Ascending aorta (tissue), 2 donors: ENCODE results near the gene HTT. TPM values are rescaled to one million over a fixed set of nuclear protein-coding genes. Genes with fewer than 3 reads are reported as not detected.
"Not testable (repeated sequence)": the region's sequence is repeated elsewhere in the genome, so short reads cannot be mapped to it uniquely, and the experiment has no call there.

Source experiments
- DNase-seq, 2 donors: peaks; one replicate each; pipeline ENCODE4 v3.0.0-alpha.2; 2019; ENCODE audit warnings: low spot score in 2 of 2
- H3K27ac ChIP-seq, 2 donors: fragments of 200-600 bp; sonication (generic); one replicate each; pipeline ENCODE4 v1.5.1; 2016 to 2017; ENCODE audit warnings: mild to moderate bottlenecking in 1 of 2
- H3K27me3 ChIP-seq: fragments of 200-600 bp; sonication (generic); one replicate; pipeline ENCODE4 v1.5.1; 2017
- H3K36me3 ChIP-seq, 2 donors: fragments of 200-600 bp; sonication (generic); one replicate each; pipeline ENCODE4 v1.5.1; 2016
- H3K4me1 ChIP-seq, 2 donors: fragments of 200-600 bp; sonication (generic); one replicate each; pipeline ENCODE4 v1.5.1; 2016 to 2017; ENCODE audit warnings: mild to moderate bottlenecking in 1 of 2
- H3K4me3 ChIP-seq, 2 donors: fragments of 200-600 bp; sonication (generic); one replicate each; pipeline ENCODE4 v1.5.1; 2016 to 2017; ENCODE audit warnings: mild to moderate bottlenecking in 1 of 2
- H3K9me3 ChIP-seq, 2 donors: fragments of 200-600 bp; sonication (generic); one replicate each; pipeline ENCODE4 v1.5.1; 2016
- intact Hi-C: fragments of 100-400 bp; cut with DNase I; formaldehyde crosslinking; loops from one replicate; pipeline ENCODE4 v1.15.1; 2023
- total RNA-seq: library from RNA; depleted of rRNA; stranded (reverse); fragments of >200 nt; gene quantifications from one replicate; pipeline ENCODE4 v1.1.0, GENCODE V29; 2016
- TF ChIP-seq, protein P1 (sequence below), 3 experiments: fragments of 200-600 bp in 2 of 3; fragments of 450-650 bp in 1 of 3; sonication (generic) in 2 of 3; IDR thresholded peaks; one replicate each; pipeline ENCODE4 v1.5.1; 2016 to 2019; ENCODE audit warnings: antibody characterized with exemption in 3 of 3, mild to moderate bottlenecking in 1 of 3, moderate library complexity in 1 of 3

Gene HTT
- total RNA-seq, 1 donor from 2014 or later = 23.7 TPM

DNA sequence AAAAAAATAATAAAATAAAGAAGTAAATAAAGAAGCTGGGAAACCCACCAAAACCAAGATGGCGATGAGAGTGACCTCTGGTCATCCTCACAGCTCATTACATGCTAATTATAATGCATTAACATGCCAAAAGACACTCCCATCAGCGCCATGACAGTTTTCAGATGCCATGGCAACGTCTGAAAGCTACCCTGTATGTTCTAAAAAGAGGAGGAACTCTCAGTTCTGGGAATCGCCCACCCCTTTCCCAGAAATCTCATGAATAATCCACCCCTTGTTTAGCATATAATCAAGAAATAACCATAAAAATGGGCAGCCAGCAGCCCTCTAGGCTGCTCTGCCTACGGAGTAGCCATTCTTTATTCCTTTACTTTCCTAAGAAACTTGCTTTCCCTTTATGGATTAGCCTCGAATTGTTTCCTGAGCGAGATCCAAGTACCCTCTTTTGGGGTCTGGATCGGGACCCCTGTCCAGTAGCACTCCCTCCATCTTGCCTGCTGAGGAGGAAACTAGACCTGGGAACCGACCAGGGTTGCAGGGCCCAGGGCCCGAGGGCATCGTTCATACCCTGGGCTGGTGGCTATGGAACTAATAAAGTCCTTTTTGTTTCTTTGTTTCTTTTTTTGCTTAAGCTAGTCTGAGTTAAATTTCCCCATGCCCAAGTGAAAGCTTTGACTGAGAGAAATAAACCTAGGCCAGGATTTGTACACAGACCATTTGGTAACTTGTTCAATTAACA is 31.0 kb upstream of the HTT start:
- intact Hi-C loops = no loop called here
- Histone ChIP-seq H3K4me3 (no peak overlapping the region), H3K36me3 (no peaks in the 10 kb centered on the region), H3K9me3 (no peaks in the 10 kb centered on the region), H3K27ac (no peak overlapping the region), H3K4me1 (peaks cover 3% of the 10 kb centered on the region in 2 donors), H3K27me3 (no peaks in the 10 kb centered on the region)
- TF ChIP-seq, protein P1, sequence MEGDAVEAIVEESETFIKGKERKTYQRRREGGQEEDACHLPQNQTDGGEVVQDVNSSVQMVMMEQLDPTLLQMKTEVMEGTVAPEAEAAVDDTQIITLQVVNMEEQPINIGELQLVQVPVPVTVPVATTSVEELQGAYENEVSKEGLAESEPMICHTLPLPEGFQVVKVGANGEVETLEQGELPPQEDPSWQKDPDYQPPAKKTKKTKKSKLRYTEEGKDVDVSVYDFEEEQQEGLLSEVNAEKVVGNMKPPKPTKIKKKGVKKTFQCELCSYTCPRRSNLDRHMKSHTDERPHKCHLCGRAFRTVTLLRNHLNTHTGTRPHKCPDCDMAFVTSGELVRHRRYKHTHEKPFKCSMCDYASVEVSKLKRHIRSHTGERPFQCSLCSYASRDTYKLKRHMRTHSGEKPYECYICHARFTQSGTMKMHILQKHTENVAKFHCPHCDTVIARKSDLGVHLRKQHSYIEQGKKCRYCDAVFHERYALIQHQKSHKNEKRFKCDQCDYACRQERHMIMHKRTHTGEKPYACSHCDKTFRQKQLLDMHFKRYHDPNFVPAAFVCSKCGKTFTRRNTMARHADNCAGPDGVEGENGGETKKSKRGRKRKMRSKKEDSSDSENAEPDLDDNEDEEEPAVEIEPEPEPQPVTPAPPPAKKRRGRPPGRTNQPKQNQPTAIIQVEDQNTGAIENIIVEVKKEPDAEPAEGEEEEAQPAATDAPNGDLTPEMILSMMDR (IDR thresholded peaks at IDR 0.05) = no peak
- DNase-seq = peak in 1 of 2 donors; percentile 40

DNA sequence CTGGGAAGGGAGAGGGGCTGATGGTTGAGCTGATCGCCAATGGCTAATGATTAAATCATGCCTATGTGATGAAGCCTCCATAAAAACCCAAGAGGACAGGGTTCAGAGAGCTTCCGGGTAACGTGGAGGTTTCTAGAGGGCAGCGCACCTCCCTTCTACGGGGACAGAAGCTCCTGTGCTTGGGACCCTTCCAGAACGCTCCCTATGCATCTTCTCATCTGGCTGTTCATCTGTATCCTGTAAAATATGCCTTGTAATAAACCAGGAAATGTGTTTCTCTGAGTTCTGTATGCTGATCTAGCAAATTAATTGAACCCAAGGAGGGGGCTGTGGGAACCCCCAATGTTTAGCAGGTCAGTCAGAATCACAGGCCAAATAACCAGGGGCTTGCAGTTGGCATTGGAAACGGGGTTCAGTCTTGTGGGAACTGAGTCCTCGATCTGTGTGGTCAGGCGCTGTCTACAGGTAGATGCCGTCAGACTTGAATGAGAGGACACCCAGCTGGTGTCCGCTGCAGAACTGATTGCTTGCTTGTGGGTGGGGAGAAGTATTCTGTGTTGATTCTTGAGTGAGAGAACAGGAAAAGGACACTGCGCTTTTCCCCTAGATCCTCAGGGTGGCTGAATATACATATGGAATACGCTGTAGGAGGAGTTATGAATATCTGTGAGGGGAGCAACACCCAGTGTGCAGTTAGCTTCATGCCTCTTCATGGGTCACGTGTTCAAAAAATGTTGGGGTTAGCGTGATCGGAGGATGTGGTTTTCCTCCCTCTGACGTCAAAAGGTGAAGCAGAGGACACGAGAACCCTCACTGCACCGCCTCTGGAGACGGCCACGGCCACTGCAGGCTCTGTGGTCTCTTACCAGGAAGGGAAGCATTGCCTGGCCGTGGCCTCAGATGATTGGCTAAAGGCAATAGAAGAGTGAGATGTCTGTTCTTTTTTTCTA is 29.3 kb upstream of the HTT start:
- TF ChIP-seq, protein P1 (IDR thresholded peaks at IDR 0.05) = no peak

DNA sequence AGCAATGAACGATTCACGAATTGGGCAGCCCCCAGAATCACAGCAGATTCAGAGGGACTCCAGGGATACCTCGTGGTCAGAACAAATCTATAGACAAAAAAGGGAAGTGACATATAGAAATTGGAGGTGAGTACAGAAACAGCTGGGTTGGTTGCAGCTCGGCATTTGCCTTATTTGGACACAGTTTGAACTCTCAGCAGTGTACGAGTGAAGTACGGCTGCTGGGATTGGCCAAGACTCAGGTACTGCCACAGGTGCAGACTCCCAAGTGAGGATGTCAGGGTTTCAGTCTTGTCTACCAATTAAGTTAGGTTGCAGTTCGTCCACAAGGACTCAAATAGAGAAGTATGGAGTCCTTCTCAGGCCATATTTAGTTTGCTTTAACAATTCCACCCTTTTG is 28.3 kb upstream of the HTT start:
- DNase-seq = peak in 1 of 2 donors; percentile 58
- intact Hi-C loops = no loop called here
- TF ChIP-seq, protein P1 (IDR thresholded peaks at IDR 0.05) = no peak

More for the DNA sequence above, 29.3 kb upstream of the HTT start:
- intact Hi-C loops = no loop called here
- H3K4me3 ChIP-seq = no peak overlapping the region
- no peaks in the 10 kb centered on the region for H3K27me3 ChIP-seq
- no peak overlapping the region for H3K27ac ChIP-seq
- H3K4me1 ChIP-seq = peaks cover 3% of the 10 kb centered on the region in 2 donors
- peak; percentile 66 to 85 for DNase-seq
- H3K9me3 ChIP-seq = no peaks in the 10 kb centered on the region
- no peaks in the 10 kb centered on the region for H3K36me3 ChIP-seq

DNA sequence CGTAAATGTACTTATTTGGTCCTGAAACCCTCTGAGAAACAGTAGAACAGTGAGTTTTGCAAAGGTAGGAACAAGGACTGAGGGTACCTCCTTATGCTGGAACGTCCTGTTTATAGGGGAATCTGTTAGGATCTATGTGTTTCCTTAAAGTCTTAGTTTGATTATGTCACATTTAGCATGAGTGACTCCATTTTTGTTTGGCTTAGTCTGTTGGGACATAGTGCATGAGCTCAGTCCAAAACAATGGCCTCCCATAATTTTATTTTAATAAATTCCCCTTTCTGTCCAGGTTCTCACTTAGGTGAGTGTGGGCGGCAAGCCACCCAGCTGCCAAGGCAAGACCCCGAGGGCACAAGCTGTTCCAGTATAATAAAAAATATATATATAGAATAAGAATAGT is 27.9 kb upstream of the HTT start:
- Histone ChIP-seq H3K27ac (no peak overlapping the region), H3K9me3 (no peaks in the 10 kb centered on the region), H3K4me1 (peaks cover 1 to 3% of the 10 kb centered on the region in 2 donors), H3K36me3 (no peaks in the 10 kb centered on the region), H3K27me3 (no peaks in the 10 kb centered on the region), H3K4me3 (no peak overlapping the region)
- DNase-seq = no peak
- TF ChIP-seq, protein P1 (IDR thresholded peaks at IDR 0.05) = no peak
- intact Hi-C loops = no loop called here

More for the DNA sequence above, 28.3 kb upstream of the HTT start:
- Histone ChIP-seq H3K4me1 (peaks cover 3% of the 10 kb centered on the region in 2 donors), H3K9me3 (no peaks in the 10 kb centered on the region), H3K36me3 (no peaks in the 10 kb centered on the region), H3K4me3 (no peak overlapping the region), H3K27ac (no peak overlapping the region), H3K27me3 (no peaks in the 10 kb centered on the region)

DNA sequence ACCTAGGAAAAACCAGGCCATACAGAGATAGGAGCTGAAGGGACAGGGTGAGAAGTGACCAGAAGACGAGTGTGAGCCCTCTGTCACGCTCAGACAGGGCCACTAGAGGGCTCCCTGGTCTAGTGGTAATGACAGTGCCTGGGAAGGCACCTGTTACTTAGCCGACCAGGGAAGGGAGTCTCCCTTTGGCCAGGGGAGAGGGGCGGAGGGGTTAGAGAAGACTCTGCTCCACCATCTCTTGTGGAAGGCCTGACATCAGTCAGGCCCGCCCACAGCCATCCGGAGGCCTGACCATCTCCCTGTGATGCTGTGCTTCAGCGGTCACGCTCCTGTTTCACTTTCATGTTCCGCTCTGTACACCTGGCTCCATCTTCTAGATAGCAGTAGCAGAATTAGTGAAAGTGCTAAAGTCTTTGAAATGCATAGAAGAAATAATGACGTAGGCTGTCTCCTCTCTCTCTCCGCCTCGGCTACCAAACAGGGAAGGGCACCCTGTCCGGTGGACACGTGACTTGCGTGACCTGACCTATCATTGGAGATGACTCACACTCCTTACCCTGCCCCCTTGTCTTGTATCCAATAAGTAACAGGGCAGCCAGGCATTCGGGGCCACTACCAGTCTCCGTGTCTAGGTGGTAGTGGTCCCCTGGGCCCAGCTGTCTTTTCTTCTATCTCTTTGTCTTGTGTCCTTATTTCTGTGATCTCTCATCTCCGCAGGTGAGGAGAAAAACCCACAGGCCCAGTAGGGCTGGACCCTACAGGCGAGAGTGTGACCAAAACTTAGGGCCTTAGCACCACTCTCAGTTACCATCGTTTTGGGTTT is 26.8 kb upstream of the HTT start:
- H3K4me3 ChIP-seq = peak overlapping the region; percentile 9 to 48
- H3K27me3 ChIP-seq = no peaks in the 10 kb centered on the region
- no peaks in the 10 kb centered on the region for H3K4me1 ChIP-seq
- intact Hi-C loops = no loop called here
- TF ChIP-seq, protein P1 (IDR thresholded peaks at IDR 0.05) = peak; percentile 34 to 78 (median 71)
- DNase-seq = peak; percentile 31 to 82
- no peaks in the 10 kb centered on the region for H3K36me3 ChIP-seq
- H3K27ac ChIP-seq = no peak overlapping the region
- H3K9me3 ChIP-seq = no peaks in the 10 kb centered on the region

DNA sequence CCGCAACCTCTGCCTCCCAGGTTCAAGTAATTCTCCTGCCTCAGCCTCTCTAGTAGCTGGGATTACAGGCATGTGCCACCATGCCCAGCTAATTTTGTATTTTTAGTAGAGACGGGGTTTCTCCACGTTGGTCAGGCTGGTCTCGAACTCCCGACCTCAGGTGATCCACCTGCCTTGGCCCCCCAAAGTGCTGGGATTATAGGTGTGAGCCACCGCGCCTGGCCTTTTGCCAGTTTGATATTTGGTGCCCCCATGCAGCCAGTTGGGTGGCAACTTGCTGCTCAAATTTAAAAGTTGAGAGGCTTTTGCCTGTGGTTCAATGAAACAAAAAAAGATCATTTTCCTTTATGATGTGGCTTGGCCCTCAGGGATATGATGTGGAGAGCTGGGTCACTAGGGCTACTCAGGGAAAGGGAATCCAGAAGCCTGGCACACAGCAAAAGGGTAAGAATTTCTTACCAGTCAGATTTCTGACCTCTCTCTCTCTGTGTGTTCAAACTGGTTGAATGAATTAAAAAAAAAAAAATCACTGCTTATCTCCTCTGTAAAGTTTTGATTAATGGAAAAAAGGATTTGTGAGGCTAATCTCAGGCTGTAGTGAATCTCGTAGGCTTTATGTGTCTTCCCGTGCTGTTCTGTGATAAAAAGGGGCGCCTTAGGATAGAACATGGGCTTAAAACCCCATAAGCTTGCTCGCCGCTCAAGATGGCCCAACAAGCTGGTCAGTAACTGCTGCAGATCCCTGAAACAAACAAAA is 23.2 kb upstream of the HTT start:
- intact Hi-C loops = not testable (repeated sequence)
- peak in 1 of 2 donors; percentile 30 for DNase-seq

More for the DNA sequence above, 23.2 kb upstream of the HTT start:
- H3K4me1 ChIP-seq, H3K36me3 ChIP-seq, H3K27me3 ChIP-seq, H3K9me3 ChIP-seq, H3K4me3 ChIP-seq, H3K27ac ChIP-seq: not testable (repeated sequence)
